GM21360 (cell line): Measurements from ENCODE around the gene PTPRT.
"Not testable (repeated sequence)": the region's sequence is repeated elsewhere in the genome, so short reads cannot be mapped to it uniquely, and the experiment has no call there.

Source experiments
- ATAC-seq: cut with Tn5 transposase; IDR thresholded peaks from one replicate; pipeline ENCODE4 v1.9.1; 2021; ENCODE audit warnings: mild to moderate bottlenecking, moderate library complexity; ENCODE audit not compliant: unreplicated experiment

PTPRT gene

DNA sequence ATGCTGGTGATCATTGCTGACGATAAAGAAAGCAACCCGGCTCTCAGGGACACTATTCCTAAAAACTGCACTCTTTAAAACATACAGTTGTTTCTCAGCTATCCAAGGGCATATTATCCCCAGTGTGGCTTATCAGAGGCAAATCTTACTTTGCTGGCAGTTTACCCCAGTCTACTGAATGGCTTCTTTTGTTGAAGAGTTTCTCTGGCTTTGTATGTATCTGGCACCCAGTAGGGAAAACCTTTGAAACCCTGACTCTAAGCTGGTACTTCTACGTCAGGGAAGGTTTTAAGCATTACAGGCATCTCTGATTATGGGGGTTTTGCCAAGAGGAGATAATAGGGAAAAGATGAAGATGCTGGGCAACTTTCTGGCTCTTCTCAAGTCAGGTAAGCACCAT lies 933.9 kb downstream of the PTPRT start:
- no peak for ATAC-seq

DNA sequence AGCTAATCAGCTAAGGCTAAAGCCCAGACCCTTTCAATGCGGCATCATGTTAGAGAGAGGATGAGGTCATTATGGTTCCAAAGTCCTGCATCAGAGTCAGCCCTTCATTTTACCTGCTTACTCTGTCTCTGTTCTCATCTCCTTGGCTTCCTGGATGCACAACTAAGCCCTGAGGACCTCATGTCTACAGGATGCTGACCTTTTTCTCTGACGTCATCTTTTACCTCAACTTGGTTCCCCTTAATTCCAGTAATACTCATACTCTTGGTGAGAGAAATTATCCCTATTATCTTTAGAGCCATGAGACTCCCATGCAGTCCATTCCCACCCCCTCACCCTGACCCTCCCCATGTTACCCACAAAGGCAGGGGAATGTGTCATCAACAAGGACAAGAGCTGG lies 935.0 kb downstream of the PTPRT start:
- no peak for ATAC-seq

DNA sequence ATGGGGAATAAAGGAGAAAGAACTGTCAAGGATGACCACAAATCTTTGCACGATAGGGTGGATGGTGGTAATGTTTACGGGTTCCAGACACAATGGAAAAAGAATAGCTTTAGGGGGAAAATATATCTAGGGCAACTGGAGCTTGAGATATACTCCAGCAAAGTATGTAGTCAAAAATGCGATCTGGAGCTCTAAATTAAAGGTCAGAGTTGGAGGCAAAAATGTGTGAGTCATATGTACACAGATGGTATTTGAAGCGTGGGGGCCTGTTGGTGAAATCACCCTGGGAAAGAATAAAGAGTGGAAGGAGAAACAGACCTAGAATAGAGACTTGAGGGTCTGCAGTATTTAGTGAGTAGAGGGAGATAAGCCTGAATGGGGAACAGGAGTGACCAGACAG lies 937.6 kb downstream of the PTPRT start:
- ATAC-seq: no peak

DNA sequence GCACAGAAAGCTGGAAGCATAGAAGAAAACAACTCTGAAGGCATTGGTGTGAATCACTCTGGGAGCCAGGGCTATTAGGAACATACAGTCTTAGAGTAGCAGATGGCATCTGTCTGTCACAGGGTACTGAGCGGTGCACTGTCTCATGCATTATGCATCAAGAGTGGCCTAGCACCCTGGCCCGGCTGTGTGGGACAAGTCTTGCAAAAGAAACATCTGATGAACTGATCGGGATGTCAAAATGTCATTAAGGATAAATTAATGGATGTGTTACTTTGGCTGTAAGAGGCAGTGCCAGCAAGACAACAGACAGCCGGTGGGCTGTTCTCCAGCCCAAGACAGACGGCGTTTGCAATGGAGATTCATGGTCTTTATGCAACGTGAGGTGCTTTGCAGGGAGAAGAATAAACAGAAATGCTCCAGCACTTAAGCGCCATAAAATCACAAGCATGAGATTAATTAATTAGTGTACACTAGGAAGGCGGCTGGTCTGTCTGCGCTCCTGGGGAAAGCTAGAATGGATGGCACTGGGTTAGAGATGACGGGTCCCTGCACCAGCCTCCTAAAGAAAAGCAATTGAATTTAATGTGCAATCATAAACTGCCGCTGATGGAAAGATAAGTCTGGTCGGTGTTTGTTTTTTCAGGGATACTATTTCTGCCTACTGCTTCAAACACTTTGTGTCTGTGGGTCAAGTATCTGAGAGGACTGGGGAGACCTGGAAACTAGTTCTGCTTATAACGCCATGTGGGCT lies 970.9 kb downstream of the PTPRT start:
- no peak for ATAC-seq

DNA sequence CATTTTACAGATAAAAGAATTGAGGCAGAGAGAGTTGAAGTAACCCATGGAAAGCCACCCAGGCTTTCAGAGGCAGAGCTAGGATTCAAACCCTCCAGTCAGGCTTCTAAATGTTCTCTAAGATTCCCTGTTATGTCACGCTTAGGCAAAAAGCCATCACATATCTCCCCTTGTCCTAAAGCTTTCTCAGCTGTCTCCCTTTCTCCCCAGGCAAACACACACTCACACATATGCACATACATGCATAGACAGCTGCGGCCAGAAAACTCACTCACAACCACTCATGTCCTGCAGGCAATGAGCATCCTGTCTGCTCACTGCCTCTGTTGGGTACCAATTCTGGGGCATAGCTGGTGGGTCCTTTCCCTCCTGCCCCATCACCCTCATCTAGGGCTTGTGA lies 975.6 kb downstream of the PTPRT start:
- no peak for ATAC-seq

DNA sequence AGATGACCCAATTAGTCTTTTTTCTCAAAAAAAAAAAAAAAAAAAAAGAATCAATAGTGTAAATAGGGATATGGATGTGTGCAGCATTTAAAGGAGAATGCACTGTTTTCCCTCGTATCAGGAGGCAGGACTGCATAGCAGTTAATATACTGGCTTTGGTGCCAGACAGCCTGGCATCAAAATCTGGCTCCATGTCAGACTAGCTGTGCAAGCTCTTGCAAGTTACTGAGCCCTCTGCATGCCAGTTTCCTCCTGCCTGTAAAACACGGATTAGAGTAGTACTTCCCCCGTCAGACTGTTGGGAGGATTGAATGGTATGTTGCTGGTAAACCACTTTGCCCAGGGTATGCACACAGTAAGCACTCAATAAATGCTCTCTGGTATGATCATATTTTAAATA lies 977.3 kb downstream of the PTPRT start:
- ATAC-seq: no peak

DNA sequence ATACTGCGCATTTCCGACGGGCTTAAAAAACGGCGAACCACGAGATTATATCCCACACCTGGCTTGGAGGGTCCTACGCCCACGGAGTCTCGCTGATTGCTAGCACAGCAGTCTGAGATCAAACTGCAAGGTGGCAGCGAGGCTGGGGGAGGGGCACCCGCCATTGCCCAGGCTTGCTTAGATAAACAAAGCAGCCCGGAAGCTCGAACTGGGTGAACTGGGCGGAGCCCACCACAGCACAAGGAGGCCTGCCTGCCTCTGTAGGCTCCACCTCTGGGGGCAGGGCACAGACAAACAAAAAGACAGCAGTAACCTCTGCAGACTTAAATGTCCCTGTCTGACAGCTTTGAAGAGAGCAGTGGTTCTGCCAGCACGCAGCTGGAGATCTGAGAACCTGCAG lies 983.1 kb downstream of the PTPRT start:
- ATAC-seq: not testable (repeated sequence)

DNA sequence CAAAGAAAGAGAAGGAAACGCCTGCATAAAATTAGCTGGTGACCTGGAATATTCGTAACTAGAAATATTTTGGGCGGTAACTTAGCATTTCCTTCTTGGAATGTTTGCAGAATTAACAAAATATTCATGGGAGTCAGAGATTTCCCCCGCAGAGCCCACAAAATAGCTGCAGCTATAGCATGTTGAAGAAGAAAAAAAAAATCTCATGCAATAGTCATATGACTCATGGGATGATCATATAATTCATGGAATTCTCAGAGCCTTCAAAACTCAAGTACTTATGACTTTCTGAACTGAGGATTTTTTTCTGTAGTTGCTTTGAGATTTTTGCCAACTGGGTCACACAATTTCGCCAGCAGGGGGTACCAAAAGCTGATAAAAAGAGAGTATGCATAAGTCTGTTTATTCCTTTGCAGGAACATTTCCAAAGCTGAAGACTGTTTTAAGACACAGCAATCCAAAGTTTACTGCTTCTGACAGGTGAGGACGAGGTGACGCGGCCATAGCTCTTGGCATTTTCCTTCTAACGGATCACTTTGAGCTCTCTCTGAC lies 985.5 kb downstream of the PTPRT start:
- no peak for ATAC-seq

DNA sequence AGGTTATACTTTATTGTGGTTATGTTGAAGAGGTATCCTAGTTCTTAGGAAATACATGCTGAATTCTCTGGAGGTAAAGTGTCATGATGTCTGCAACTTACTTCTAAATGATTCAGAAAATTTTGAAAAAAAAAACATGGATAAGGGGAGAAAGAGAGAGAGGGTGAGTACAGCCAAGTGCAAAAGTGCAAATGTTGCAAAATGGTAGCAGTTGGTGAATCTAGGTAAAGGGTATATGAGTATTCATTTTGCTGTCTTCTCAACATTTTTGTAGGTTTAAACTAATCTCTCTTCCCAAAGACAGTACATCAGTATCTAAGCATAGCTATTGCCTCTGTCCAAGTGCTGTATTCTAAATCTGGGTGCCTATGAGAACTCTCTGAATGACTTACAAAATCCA lies 992.1 kb downstream of the PTPRT start:
- ATAC-seq: no peak

DNA sequence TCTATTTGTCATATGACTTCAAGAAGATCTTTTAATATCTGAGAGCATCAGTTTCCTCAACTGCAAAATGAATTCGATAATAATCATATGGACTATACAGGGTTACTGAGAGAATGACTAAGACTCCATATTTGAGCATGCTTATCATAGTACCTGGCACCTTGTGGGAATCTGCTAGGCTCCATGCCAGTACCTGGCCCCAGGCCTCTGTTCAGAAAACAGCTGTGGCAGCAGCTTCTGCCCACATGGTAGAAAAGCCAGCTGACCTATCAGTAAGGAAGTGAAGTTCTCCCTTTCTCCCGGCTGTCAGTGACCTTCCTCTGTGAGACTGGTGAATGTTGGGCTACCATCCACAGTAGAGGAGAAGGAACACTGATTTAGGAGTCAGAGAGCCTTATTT lies 996.6 kb downstream of the PTPRT start:
- no peak for ATAC-seq

DNA sequence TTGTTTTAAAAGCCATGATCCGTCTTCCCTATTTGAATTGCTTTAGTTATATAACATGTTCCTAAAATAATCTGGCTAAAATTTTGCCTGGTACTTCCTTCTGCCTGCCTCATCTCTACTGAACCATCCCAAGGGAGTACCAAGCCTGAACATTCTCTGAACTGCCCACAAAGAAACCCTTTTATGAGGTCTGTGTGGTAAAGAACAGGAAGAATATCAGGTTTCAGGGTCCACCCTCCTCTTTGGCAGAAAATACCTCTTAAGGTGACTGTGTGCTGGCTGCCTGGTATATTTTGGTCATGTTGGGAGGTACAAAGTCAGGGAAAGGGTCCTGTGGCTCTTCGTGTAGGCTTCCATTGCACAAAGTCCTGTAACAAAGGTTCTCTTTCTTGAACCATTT lies 997.4 kb downstream of the PTPRT start:
- ATAC-seq: no peak

DNA sequence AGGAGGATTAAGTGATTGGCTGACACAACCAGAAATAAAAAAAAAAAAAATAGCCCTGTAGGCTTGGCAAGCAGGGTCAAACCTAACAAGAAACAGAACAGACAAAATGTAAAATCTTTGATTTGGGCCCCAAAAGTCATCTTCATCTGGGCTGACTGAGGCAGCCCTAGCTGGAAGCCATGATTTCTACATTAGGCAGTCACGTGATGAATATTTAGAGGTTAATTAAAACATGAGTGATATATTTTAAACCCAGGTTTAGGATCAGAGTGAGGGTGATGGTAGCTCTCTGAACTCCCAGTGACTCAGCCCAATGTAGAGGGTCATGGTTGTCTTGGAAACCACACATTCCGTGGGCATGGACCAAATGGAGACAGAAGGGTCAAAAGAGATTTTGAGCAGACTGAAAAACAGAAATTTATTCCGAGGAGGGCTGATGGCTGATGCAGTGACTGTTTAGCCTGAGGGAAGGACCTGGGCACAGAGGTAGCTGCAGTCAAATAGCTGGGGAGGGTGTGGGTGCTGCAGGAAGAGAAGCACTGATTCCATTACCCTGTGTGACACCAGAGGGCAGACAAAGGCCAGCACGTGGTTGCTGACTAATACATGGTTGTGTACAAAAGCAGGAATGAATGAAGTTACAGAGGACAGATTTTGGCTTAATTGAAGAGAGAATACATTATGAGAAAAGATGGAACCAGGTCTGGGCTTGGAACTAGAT lies 998.4 kb downstream of the PTPRT start:
- no peak for ATAC-seq

DNA sequence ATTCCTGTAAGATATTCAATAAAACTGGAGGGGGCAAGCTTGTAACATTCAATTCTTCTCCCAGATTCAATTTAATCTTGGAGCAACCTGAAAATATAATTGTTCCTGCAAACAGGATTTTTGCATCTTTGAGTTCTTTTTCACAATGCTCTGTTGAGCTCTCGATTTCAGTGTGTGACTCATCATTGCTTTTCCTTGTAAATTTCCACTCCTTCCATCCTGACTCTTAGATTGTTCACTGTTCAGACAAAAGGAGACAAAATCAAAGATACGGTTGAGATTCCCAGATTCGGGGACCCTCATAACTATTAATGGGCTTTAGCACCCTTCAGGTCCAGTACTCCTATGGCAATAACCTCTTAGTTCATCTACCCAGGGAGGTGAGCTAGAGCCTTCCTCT lies 999.6 kb downstream of the PTPRT start:
- ATAC-seq: no peak

DNA sequence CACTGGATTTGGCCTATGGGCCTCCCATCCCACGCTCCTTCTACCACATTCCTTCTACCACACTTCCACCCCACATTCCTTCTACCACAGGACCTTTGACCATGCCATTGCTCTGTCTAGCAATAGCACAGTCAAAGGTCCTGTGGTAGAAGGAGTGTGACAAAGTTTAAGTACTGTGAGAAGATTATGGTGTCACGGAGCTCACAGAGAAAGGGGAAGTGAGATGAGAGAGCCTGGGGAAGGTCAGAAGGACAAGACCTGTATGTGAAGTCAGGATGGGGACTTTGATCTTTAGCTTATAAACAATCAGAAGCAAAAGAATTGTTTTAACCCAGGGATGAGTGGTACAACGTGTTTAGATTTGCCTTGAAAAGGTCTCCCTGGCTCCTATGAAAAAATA lies 1003.4 kb downstream of the PTPRT start:
- no peak for ATAC-seq

DNA sequence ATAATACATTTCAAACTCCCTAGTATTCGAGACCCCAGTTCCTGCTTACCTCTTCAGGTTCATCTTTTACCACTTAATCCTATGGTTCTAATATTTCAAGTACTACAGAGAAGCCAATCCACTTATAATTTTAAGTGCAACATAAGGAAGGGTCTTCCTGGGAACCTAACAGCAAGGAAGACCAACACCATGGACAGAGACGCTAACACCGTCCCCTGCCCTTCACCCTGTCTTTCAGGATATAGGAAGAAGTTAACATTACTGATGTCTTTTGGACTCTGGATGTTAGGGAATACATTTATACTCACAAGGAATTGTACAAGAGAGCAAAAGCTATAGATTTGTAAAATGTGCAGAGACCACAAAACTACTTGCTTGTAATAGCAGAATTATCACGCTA lies 1006.6 kb downstream of the PTPRT start:
- no peak for ATAC-seq

DNA sequence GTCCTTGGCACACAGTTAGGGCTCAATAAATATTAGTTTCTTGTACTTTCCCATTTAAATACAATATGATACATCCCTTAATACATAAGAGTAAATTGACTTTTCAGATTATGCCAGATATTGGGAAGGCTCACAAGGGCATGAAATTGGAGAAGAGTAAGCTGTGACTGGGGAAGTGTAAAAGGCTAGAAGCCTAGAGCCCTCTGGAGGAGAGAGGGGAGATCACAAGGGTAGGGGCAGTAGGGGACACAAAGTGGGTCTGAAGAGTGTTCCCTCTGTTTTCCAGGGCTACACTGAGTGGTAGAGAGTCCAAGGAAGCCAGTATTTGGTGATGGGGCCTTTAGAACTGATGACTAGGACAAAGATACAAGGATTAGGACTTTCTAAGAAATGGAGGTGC lies 1008.6 kb downstream of the PTPRT start:
- no peak for ATAC-seq

DNA sequence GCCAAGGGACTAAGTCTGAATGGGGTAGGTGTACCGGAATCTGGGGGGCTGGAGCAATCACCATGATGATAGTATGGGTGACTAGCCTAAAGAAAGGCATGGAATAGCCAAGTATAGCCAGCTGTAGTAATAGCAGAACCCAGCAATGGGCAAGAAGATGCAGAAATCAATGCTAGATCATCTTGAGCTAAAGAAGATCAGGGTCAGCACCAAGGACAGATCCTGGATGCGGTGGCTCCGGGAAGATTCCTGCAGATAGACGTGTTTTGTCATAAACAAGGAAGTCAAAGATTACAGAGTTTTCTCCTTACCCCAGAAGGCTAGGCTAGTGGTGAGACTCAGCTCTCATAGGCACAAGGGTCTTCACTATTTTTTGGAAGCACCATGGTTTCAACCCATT lies 1009.9 kb downstream of the PTPRT start:
- ATAC-seq: no peak

DNA sequence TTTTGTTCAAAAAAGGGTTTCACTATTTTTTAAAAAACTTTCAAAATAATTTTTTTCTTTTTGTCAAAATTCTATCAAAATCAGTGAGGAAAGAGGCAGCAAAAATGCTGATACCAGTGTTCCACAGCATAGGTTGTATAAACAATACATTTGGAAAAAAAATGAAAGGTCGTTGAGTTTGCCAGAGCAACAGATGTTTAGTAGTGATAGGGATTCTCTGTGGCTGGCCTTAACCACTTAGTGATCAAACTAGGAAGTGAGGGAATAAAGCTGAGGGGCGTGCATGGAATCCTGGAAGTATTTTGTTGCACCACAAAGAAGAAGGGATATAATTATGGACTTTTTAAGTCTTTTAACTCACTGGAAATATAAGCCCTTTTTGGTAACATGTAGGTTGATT lies 1016.3 kb downstream of the PTPRT start:
- no peak for ATAC-seq

DNA sequence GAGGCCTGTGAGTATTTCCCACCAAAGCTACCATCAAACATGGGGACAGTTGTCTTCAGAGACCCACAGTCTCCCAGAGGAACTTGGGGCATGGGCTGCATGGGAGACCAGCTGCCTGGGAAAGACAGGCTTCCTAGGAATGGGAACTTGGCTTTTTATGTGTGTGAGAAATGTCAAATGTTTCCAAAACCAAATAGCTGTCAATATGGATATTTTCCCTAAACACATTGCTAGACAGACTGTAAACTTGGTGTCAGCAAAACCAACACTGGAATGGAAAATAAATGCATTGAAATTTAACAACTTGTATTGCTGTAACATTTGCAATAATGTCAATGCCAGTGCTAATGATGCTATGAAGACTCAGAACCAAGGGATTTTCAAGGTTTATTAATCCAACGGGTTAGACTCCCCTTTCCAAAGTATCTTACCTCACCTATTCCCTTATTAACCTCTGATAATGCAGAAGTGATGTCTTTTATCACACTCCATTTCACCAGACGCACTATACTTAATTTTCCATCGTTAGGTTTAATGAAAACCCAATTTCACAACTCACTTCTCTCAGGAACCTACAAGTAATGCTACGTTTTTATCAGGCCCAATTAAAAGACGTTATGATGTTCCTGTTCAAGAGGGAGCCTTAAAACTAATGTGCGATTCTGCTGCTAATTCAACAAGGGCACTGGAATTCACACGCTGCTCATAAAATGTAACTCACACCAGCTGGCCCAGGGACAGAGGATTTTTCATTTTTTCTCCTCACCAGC lies 1025.4 kb downstream of the PTPRT start:
- ATAC-seq: no peak

DNA sequence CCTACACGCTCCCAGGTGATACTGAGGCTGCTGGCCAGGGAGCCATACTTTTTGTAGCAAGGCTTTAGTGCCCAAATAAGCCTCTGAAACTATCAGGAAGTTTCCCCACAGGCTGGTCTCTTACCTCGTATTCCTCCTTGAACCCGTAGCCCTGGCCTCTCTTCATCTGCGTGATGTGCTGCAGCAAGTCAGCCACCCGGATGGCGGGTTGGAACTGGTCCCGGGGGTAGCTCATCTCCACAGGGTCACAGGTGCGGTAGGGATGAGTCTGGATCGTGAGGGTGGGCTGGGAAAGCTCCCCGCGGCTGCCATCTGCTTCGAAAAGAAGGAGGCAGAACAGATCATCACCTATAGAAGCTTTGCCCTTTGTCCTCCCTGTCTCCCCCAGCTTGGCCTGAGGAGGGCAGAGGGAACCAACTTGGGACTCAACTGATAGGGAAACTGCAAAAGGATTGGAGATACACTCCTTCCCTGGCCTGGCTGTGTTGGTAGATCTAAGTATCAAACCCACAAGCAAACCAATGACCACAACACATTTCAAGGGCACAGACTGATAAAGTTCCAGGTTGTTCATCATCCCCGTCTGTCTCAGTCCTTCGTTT lies 1028.4 kb downstream of the PTPRT start:
- no peak for ATAC-seq

DNA sequence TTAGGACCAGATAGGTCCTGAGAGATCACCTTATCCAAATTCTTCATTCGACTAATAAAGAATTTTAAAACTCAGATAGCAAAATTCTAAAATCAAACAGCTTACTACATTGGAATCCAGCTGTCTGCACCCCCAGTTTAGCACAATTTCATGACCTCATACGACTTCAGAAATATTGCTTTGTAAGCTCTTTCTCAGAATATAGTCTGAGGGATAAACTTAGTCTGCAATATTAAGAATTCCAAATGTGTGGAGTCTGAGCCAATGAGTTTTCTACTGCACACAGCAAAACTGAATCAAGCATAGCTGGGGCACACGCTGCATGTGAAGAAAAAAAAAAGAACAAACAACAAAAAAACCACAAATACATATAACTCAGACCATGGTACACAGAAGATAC lies 1029.9 kb downstream of the PTPRT start:
- ATAC-seq: no peak
